ENCODE measurements around the gene CD58.

The CD58 gene

GRCh38 chr1:116531917-116532316, 38.9 kb downstream of the CD58 start:
- Histone ChIP-seq H3K36me3 (ENCODE audit: control insufficient read depth in 5 of 5, insufficient read depth in 5 of 5, low read length in 5 of 5) (peaks cover 13 to 31% (median 26%) of the 10 kb centered on the region in 5 donors), H3K9ac (ENCODE audit: low read length in 5 of 5) (no peak overlapping the region), H3K4me1 (ENCODE audit: control insufficient read depth in 5 of 5, insufficient read depth in 5 of 5, low read length in 5 of 5) (no peaks in the 10 kb centered on the region), H3K9me3 (ENCODE audit: control insufficient read depth in 5 of 5, low read length in 5 of 5) (no peaks in the 10 kb centered on the region), H3K4me3 (ENCODE audit: low read depth in 1 of 5, low read length in 5 of 5) (no peak overlapping the region), H3K27ac (ENCODE audit: low read depth, low read length) (no peak overlapping the region), H3K27me3 (ENCODE audit: control insufficient read depth in 5 of 5, insufficient read depth in 4 of 5, low read length in 5 of 5) (no peaks in the 10 kb centered on the region)

DNA sequence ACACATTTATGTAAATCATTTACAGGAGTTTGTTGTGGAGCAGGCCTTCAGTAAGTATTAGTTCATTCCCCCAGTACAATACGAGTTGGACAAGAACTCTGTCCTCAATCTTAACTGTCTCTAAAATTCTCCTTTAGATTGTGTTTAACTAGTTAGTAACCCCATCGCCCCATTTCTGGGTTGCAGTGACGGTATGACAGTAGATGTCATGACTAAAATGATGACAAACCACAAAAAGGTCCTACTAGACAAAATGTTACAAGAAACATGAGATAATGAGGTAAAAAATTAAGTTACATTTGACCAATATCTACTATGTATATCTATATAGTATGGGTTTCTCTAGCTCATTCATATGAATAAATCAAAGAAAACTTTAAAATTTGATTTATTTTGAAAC, 41.1 kb downstream of the CD58 start:
- H3K4me3 ChIP-seq (ENCODE audit: low read depth in 1 of 5, low read length in 5 of 5), result no peak overlapping the region
- no peaks in the 10 kb centered on the region for H3K9me3 ChIP-seq (ENCODE audit: control insufficient read depth in 5 of 5, low read length in 5 of 5)

DNA sequence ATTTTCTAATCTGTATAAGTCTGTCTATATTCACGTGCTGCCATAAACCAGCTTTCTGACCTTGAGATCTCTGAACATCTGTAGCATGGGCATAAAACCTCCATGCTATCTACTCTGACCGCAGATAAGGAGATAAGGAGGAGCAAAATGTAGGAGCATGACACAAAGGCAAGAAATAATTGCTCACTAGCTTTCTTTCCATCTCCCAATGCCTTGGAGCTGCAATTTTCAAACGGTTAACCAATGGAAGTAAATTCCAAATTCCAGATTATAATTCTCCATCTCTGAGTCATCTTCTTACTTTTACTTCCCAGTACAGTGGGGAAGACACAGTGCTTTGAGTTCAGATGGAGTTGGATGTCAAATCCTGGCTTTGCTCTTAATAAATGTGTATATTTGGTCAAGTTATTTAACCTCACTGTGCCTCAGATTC, 41.6 kb downstream of the CD58 start:
- no peak overlapping the region for H3K9ac ChIP-seq (ENCODE audit: low read length in 5 of 5)
- no peak overlapping the region for H3K4me3 ChIP-seq (ENCODE audit: low read depth in 1 of 5, low read length in 5 of 5)
- peaks cover 5 to 22% (median 10%) of the 10 kb centered on the region in 5 donors for H3K36me3 ChIP-seq (ENCODE audit: control insufficient read depth in 5 of 5, insufficient read depth in 5 of 5, low read length in 5 of 5)
- no peaks in the 10 kb centered on the region for H3K27me3 ChIP-seq (ENCODE audit: control insufficient read depth in 5 of 5, insufficient read depth in 4 of 5, low read length in 5 of 5)
- H3K4me1 ChIP-seq (ENCODE audit: control insufficient read depth in 5 of 5, insufficient read depth in 5 of 5, low read length in 5 of 5), result no peaks in the 10 kb centered on the region
- H3K9me3 ChIP-seq (ENCODE audit: control insufficient read depth in 5 of 5, low read length in 5 of 5), result no peaks in the 10 kb centered on the region
- H3K27ac ChIP-seq (ENCODE audit: low read depth, low read length), result no peak overlapping the region

More for the DNA sequence above, 41.1 kb downstream of the CD58 start:
- Histone ChIP-seq H3K27me3 (ENCODE audit: control insufficient read depth in 5 of 5, insufficient read depth in 4 of 5, low read length in 5 of 5) (no peaks in the 10 kb centered on the region), H3K4me1 (ENCODE audit: control insufficient read depth in 5 of 5, insufficient read depth in 5 of 5, low read length in 5 of 5) (no peaks in the 10 kb centered on the region), H3K36me3 (ENCODE audit: control insufficient read depth in 5 of 5, insufficient read depth in 5 of 5, low read length in 5 of 5) (peaks cover 5 to 22% (median 14%) of the 10 kb centered on the region in 5 donors), H3K9ac (ENCODE audit: low read length in 5 of 5) (no peak overlapping the region), H3K27ac (ENCODE audit: low read depth, low read length) (no peak overlapping the region)

DNA sequence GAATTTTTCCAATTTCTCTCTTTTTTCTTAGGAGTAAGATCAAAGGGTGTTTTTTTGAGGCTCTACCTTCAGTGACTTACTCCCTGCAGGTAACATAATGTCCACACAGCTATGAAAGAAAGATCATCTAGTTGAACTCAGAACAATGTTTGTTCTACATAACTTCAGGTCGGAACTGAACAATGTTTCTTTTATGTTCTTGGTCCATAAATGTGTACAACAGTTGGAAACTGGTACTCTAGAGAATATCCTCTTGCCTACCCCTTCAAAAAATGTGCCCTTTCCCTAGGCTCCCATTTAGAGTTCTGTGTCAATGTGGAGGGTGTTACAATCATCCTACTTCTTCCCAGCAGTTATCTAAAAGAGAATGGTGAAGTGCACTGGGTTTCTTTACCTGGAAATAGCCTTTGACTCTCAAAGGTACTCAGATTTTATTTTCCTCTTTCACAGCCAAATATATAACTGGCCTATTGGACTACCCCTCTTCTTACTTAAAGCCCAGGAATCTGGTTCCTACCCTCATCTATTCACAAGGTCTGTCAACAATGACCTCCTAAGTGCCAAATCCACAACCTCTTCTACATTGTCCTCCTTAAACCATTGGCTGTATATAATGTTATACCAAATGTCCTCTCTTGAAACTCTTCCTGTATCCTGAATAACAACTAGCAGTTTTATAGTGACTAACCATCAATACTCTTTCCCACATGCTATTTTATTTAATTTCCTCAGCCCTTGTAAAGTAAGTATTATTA, 42.3 kb downstream of the CD58 start:
- H3K27me3 ChIP-seq (ENCODE audit: control insufficient read depth in 5 of 5, insufficient read depth in 4 of 5, low read length in 5 of 5), result no peaks in the 10 kb centered on the region
- H3K27ac ChIP-seq (ENCODE audit: low read depth, low read length), result no peak overlapping the region
- peaks cover 2 to 15% (median 4%) of the 10 kb centered on the region in 5 donors for H3K36me3 ChIP-seq (ENCODE audit: control insufficient read depth in 5 of 5, insufficient read depth in 5 of 5, low read length in 5 of 5)
- H3K9me3 ChIP-seq (ENCODE audit: control insufficient read depth in 5 of 5, low read length in 5 of 5), result no peaks in the 10 kb centered on the region
- H3K4me1 ChIP-seq (ENCODE audit: control insufficient read depth in 5 of 5, insufficient read depth in 5 of 5, low read length in 5 of 5), result no peaks in the 10 kb centered on the region
- H3K4me3 ChIP-seq (ENCODE audit: low read depth in 1 of 5, low read length in 5 of 5), result no peak overlapping the region
- H3K9ac ChIP-seq (ENCODE audit: low read length in 5 of 5), result no peak overlapping the region

DNA sequence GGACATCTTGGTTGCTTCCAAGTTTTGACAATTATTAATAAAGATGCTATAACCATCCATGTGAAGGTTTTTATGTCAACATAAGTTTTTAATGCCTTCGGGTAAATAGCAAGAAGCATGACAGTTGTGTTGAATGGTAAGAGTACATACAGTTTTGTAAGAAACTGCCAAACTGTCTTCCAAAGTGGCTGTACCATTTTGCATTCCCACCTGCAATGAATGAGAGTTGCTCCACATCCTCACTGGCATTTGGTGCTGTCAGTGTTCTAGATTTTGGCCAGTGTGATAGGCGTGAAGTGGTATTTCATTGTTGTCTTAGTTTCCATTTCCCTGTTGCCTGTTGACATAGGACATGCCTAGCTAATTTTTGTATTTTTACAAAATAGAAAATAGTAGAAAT, 45.4 kb downstream of the CD58 start:
- no peaks in the 10 kb centered on the region for H3K27me3 ChIP-seq (ENCODE audit: control insufficient read depth in 5 of 5, insufficient read depth in 4 of 5, low read length in 5 of 5)
- H3K9me3 ChIP-seq (ENCODE audit: control insufficient read depth in 5 of 5, low read length in 5 of 5), result no peaks in the 10 kb centered on the region
- no peak overlapping the region for H3K27ac ChIP-seq (ENCODE audit: low read depth, low read length)
- no peak overlapping the region for H3K4me3 ChIP-seq (ENCODE audit: low read depth in 1 of 5, low read length in 5 of 5)
- no peak overlapping the region for H3K9ac ChIP-seq (ENCODE audit: low read length in 5 of 5)
- no peaks in the 10 kb centered on the region for H3K4me1 ChIP-seq (ENCODE audit: control insufficient read depth in 5 of 5, insufficient read depth in 5 of 5, low read length in 5 of 5)
- peaks cover 0 to 6% (median 3%) of the 10 kb centered on the region in 5 donors for H3K36me3 ChIP-seq (ENCODE audit: control insufficient read depth in 5 of 5, insufficient read depth in 5 of 5, low read length in 5 of 5)

DNA sequence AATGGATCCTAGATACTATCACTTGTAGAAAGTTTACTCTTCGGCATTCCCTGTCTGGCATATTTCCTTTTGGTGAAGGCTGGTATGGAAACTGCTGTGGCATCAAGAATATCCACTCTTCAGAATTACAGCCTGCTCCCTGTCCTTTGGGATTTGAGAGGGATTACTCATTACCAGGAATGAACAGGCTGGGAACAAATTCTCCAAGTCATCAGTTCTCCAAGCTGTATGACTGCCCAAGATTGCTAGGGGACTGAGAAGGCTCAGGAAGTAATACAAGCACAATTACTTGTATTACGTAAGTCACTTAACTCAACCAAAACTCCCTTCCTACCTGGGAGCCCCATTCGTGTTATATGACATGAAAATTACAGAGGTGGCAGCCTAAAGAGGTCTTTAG, 49.6 kb downstream of the CD58 start:
- Histone ChIP-seq H3K4me1 (ENCODE audit: control insufficient read depth in 5 of 5, insufficient read depth in 5 of 5, low read length in 5 of 5) (no peaks in the 10 kb centered on the region), H3K9me3 (ENCODE audit: control insufficient read depth in 5 of 5, low read length in 5 of 5) (no peaks in the 10 kb centered on the region), H3K27ac (ENCODE audit: low read depth, low read length) (no peak overlapping the region), H3K27me3 (ENCODE audit: control insufficient read depth in 5 of 5, insufficient read depth in 4 of 5, low read length in 5 of 5) (no peaks in the 10 kb centered on the region), H3K36me3 (ENCODE audit: control insufficient read depth in 5 of 5, insufficient read depth in 5 of 5, low read length in 5 of 5) (peaks cover 5 to 16% (median 9%) of the 10 kb centered on the region in 5 donors), H3K4me3 (ENCODE audit: low read depth in 1 of 5, low read length in 5 of 5) (no peak overlapping the region), H3K9ac (ENCODE audit: low read length in 5 of 5) (no peak overlapping the region)

GRCh38 chr1:116518400-116518799, 52.4 kb downstream of the CD58 start:
- no peak overlapping the region for H3K4me3 ChIP-seq (ENCODE audit: low read depth in 1 of 5, low read length in 5 of 5)
- H3K27ac ChIP-seq (ENCODE audit: low read depth, low read length), result no peak overlapping the region
- no peaks in the 10 kb centered on the region for H3K27me3 ChIP-seq (ENCODE audit: control insufficient read depth in 5 of 5, insufficient read depth in 4 of 5, low read length in 5 of 5)
- peaks cover 6 to 21% (median 11%) of the 10 kb centered on the region in 5 donors for H3K36me3 ChIP-seq (ENCODE audit: control insufficient read depth in 5 of 5, insufficient read depth in 5 of 5, low read length in 5 of 5)
- no peak overlapping the region for H3K9ac ChIP-seq (ENCODE audit: low read length in 5 of 5)
- H3K4me1 ChIP-seq (ENCODE audit: control insufficient read depth in 5 of 5, insufficient read depth in 5 of 5, low read length in 5 of 5), result no peaks in the 10 kb centered on the region
- no peaks in the 10 kb centered on the region for H3K9me3 ChIP-seq (ENCODE audit: control insufficient read depth in 5 of 5, low read length in 5 of 5)

DNA sequence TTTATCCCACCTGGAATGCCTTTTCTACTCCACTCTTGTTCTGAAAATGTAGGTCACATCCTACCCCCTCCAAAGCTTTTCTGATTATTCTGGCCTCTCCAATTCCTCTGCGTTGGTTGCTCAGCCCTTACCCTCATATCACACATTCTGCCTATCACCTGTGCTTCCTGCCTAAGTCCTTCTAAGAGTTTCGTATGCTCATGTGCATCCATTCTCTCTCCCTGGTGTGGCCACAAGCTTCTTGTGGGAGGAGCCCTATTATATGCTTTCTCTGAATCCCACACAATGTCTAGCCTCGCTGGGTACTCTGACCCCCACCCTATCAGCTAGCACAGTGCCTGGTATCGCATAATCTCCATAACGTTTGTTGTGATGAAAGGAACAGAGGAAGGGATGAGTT, 54.2 kb downstream of the CD58 start:
- Histone ChIP-seq H3K4me1 (ENCODE audit: control insufficient read depth in 5 of 5, insufficient read depth in 5 of 5, low read length in 5 of 5) (no peaks in the 10 kb centered on the region), H3K9me3 (ENCODE audit: control insufficient read depth in 5 of 5, low read length in 5 of 5) (no peaks in the 10 kb centered on the region), H3K9ac (ENCODE audit: low read length in 5 of 5) (no peak overlapping the region), H3K27me3 (ENCODE audit: control insufficient read depth in 5 of 5, insufficient read depth in 4 of 5, low read length in 5 of 5) (no peaks in the 10 kb centered on the region), H3K27ac (ENCODE audit: low read depth, low read length) (no peak overlapping the region), H3K36me3 (ENCODE audit: control insufficient read depth in 5 of 5, insufficient read depth in 5 of 5, low read length in 5 of 5) (peaks cover 0 to 21% (median 11%) of the 10 kb centered on the region in 5 donors), H3K4me3 (ENCODE audit: low read depth in 1 of 5, low read length in 5 of 5) (no peak overlapping the region)

DNA sequence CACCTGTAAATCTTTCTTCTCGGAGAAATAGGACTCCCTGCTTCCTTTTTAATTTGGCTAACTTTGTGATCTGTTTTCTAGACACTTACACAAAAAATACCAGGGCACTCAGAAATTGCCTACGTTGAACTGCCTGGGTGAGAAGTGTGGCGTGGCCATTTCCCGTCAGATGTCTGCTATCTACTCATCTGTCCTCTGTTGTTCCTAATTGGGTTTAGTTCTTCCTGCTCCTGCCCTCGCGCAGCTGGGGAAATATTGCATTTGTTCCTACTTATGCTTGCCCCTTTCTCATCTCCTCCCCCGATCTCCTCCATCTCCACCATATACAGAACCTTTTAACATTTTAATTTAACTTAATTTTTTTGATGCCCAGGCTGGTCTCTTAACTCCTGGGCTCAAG, 55.1 kb downstream of the CD58 start:
- H3K27ac ChIP-seq (ENCODE audit: low read depth, low read length), result no peak overlapping the region
- H3K27me3 ChIP-seq (ENCODE audit: control insufficient read depth in 5 of 5, insufficient read depth in 4 of 5, low read length in 5 of 5), result no peaks in the 10 kb centered on the region
- no peaks in the 10 kb centered on the region for H3K9me3 ChIP-seq (ENCODE audit: control insufficient read depth in 5 of 5, low read length in 5 of 5)
- H3K4me1 ChIP-seq (ENCODE audit: control insufficient read depth in 5 of 5, insufficient read depth in 5 of 5, low read length in 5 of 5), result no peaks in the 10 kb centered on the region
- H3K36me3 ChIP-seq (ENCODE audit: control insufficient read depth in 5 of 5, insufficient read depth in 5 of 5, low read length in 5 of 5), result peaks cover 0 to 21% (median 8%) of the 10 kb centered on the region in 5 donors
- no peak overlapping the region for H3K4me3 ChIP-seq (ENCODE audit: low read depth in 1 of 5, low read length in 5 of 5)
- H3K9ac ChIP-seq (ENCODE audit: low read length in 5 of 5), result no peak overlapping the region

DNA sequence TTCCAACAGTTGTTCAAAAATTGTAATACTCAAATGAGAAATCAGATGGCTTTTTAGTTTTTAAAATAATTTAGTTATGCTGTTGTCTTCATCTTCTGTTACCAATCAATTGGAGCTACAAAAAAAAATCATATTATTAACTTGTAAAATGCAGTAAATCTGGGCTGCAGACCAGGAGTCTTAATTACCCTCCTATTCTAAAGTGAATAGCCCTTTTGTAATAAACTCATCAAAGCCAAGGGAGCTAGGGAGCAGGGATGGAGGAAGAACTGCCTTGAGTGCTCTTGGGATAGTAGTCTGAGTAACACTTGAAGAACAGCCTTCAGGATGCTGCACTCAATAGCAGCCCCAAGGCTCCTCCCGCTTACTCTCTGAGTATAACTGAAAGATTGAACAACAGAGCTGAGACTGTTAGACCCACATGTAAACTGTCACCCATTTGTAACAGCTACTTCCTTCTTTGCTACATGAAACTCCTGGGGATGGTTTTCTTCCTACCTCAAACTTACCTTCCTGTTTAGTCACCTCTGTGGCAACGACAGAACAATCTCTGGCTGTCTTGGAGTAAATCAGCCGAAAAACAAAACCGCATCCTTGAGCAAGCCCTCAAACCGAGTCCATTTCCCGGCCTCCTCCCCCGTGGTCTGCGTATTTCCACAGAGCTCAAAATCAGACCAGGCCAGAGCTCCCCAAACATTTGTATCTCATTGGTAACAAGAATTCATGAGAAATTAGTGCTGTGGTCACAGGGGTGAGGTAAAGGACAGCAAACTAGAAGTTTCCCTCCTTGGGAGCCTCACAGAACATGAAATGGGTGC, 55.9 kb downstream of the CD58 start:
- peaks cover 0 to 21% (median 8%) of the 10 kb centered on the region in 5 donors for H3K36me3 ChIP-seq (ENCODE audit: control insufficient read depth in 5 of 5, insufficient read depth in 5 of 5, low read length in 5 of 5)
- H3K4me1 ChIP-seq (ENCODE audit: control insufficient read depth in 5 of 5, insufficient read depth in 5 of 5, low read length in 5 of 5), result no peaks in the 10 kb centered on the region
- H3K9ac ChIP-seq (ENCODE audit: low read length in 5 of 5), result no peak overlapping the region
- no peaks in the 10 kb centered on the region for H3K9me3 ChIP-seq (ENCODE audit: control insufficient read depth in 5 of 5, low read length in 5 of 5)
- H3K4me3 ChIP-seq (ENCODE audit: low read depth in 1 of 5, low read length in 5 of 5), result no peak overlapping the region
- no peaks in the 10 kb centered on the region for H3K27me3 ChIP-seq (ENCODE audit: control insufficient read depth in 5 of 5, insufficient read depth in 4 of 5, low read length in 5 of 5)
- no peak overlapping the region for H3K27ac ChIP-seq (ENCODE audit: low read depth, low read length)
